Endodermal cell (in vitro differentiated cells): Measurements from ENCODE around the gene TOP2B. TPM values are rescaled to one million over a fixed set of nuclear protein-coding genes. Genes with fewer than 3 reads are reported as not detected.

Experiments
- DNase-seq: peaks from one replicate; pipeline ENCODE4 v3.0.0-alpha.2; 2017
- H3K27ac ChIP-seq: 2 replicates; pipeline ENCODE4 v1.5.1; 2013; ENCODE audit warnings: mild to moderate bottlenecking, low read depth, low read length, moderate library complexity
- H3K27me3 ChIP-seq: 2 replicates; pipeline ENCODE4 v1.6.1; 2013; ENCODE audit warnings: mild to moderate bottlenecking, low read length, moderate library complexity; ENCODE audit not compliant: insufficient read depth, control insufficient read depth, poor library complexity, severe bottlenecking
- H3K36me3 ChIP-seq: 2 replicates; pipeline ENCODE4 v1.7.0; 2013; ENCODE audit warnings: mild to moderate bottlenecking, low read length, moderate library complexity; ENCODE audit not compliant: control insufficient read depth, insufficient read depth
- H3K4me1 ChIP-seq: one replicate; pipeline ENCODE4 v1.7.0; 2013; ENCODE audit warnings: low read length; ENCODE audit not compliant: control insufficient read depth, insufficient read depth
- H3K4me3 ChIP-seq: 2 replicates; pipeline ENCODE4 v1.5.1; 2013; ENCODE audit warnings: mild to moderate bottlenecking, low read length, moderate library complexity
- H3K9ac ChIP-seq: 2 replicates; pipeline ENCODE4 v1.6.1; 2013; ENCODE audit warnings: mild to moderate bottlenecking, low read length, moderate library complexity; ENCODE audit not compliant: poor library complexity, severe bottlenecking; ENCODE audit errors: extremely low read depth
- H3K9me3 ChIP-seq: 2 replicates; pipeline ENCODE4 v1.6.1; 2013; ENCODE audit warnings: mild to moderate bottlenecking, low read length, moderate library complexity; ENCODE audit not compliant: control insufficient read depth
- H3K27ac Mint-ChIP-seq: 2 replicates; pipeline ENCODE4 v1.8.0; 2020; ENCODE audit warnings: mixed read lengths
- H3K27me3 Mint-ChIP-seq: 2 replicates; pipeline ENCODE4 v1.8.0; 2021; ENCODE audit warnings: mild to moderate bottlenecking, mixed read lengths; ENCODE audit not compliant: insufficient read depth
- H3K36me3 Mint-ChIP-seq: 2 replicates; pipeline ENCODE4 v1.8.0; 2020; ENCODE audit warnings: low read depth, mixed read lengths
- H3K4me1 Mint-ChIP-seq: 2 replicates; pipeline ENCODE4 v1.8.0; 2020; ENCODE audit warnings: mixed read lengths
- H3K4me3 Mint-ChIP-seq: 2 replicates; pipeline ENCODE4 v1.8.0; 2020; ENCODE audit warnings: mild to moderate bottlenecking, moderate library complexity, mixed read lengths
- H3K9me3 Mint-ChIP-seq: 2 replicates; pipeline ENCODE4 v1.8.0; 2020; ENCODE audit warnings: mild to moderate bottlenecking, mixed read lengths
- WGBS, 2 experiments: methylation state at CpG; one replicate each; pipeline versions ENCODE4 v1.1.5 to v1.1.7; 2013; ENCODE audit warnings: missing lambda C conversion rate in 2 of 2, mixed read lengths in 1 of 2; ENCODE audit not compliant: insufficient coverage in 1 of 2, insufficient read length in 1 of 2; 5-methylcytosine and 5-hydroxymethylcytosine counted together
- total RNA-seq, 2 donors: library from RNA; stranded (reverse); fragmentation: NEBNext Ultra II Directional in 1 of 2; extraction: Animal tissue kit (Norgen Biotek cat#: 25700) in 1 of 2; gene quantifications; 2 replicates in 1 of 2; 3 replicates in 1 of 2; pipeline ENCODE4 v1.2.1, GENCODE V29; 2021
- TF ChIP-seq, protein P1 (sequence below): fragments of 200-600 bp; sonication (generic); conservative IDR thresholded peaks from 2 replicates; pipeline ENCODE4 v1.5.0; 2021; ENCODE audit warnings: antibody characterized with exemption, mild to moderate bottlenecking

Gene TOP2B
- total RNA-seq, 2 donors from 2014 or later = 182 to 209 TPM

DNA sequence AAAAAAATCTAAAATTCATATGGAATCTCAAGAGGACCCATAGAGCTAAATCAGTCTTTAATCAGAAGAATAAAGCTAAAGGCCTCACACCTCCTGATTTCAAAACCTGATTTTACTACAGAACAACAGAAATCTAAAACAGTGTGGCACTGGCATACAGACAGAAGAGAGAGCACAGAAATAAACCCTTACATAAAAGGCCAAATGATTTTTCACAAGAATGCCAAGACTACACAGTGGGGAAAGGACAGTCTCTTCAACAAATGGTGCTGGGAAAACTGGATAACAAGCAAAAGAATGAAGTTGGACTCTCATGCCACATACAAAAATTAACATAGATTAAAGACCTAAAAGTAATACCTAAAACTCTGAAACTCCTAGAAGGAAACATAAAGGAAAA is 10.1 kb downstream of the TOP2B start:
- no peak overlapping the region for H3K27ac Mint-ChIP-seq
- H3K4me1 Mint-ChIP-seq = peaks cover 40% of the 10 kb centered on the region
- DNase-seq = no peak
- H3K4me1 ChIP-seq = peaks cover 3% of the 10 kb centered on the region
- H3K27me3 ChIP-seq = no peaks in the 10 kb centered on the region
- peaks cover 22% of the 10 kb centered on the region for H3K36me3 Mint-ChIP-seq
- H3K4me3 Mint-ChIP-seq = no peak overlapping the region
- H3K36me3 ChIP-seq = peaks cover 10% of the 10 kb centered on the region
- no peak overlapping the region for H3K9ac ChIP-seq
- TF ChIP-seq, protein P1, sequence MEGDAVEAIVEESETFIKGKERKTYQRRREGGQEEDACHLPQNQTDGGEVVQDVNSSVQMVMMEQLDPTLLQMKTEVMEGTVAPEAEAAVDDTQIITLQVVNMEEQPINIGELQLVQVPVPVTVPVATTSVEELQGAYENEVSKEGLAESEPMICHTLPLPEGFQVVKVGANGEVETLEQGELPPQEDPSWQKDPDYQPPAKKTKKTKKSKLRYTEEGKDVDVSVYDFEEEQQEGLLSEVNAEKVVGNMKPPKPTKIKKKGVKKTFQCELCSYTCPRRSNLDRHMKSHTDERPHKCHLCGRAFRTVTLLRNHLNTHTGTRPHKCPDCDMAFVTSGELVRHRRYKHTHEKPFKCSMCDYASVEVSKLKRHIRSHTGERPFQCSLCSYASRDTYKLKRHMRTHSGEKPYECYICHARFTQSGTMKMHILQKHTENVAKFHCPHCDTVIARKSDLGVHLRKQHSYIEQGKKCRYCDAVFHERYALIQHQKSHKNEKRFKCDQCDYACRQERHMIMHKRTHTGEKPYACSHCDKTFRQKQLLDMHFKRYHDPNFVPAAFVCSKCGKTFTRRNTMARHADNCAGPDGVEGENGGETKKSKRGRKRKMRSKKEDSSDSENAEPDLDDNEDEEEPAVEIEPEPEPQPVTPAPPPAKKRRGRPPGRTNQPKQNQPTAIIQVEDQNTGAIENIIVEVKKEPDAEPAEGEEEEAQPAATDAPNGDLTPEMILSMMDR = no peak
- H3K4me3 ChIP-seq = no peak overlapping the region
- H3K9me3 ChIP-seq = peaks cover 18% of the 10 kb centered on the region
- peaks cover 8% of the 10 kb centered on the region for H3K9me3 Mint-ChIP-seq
- H3K27me3 Mint-ChIP-seq = no peaks in the 10 kb centered on the region
- no peak overlapping the region for H3K27ac ChIP-seq

DNA sequence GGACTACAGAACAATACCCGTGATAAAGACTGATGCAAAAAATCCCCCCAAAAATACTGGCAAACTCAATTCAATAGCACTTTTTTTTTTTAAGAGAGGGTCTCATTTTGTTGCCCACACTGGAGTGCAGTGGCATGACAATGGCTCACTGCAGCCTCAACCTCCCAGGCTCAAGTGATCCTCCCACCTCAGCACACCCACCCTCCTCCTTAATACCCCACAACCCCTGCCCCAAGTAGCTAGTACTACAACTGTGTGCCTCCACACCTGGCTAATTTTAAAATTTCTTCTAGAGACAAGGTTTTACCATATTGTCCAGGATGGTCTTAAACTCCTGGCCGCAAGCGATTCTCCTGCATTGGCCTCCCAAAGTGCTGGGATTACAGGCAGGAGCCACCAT is 11.4 kb downstream of the TOP2B start:
- Histone ChIP-seq H3K27me3 (no peaks in the 10 kb centered on the region), H3K27ac (no peak overlapping the region), H3K9ac (no peak overlapping the region), H3K4me3 (no peak overlapping the region), H3K4me1 (no peaks in the 10 kb centered on the region), H3K36me3 (peaks cover 14% of the 10 kb centered on the region), H3K9me3 (peaks cover 26% of the 10 kb centered on the region)
- Mint-ChIP-seq H3K9me3 (peaks cover 16% of the 10 kb centered on the region), H3K4me3 (no peak overlapping the region), H3K27me3 (no peaks in the 10 kb centered on the region), H3K27ac (no peak overlapping the region), H3K36me3 (peaks cover 31% of the 10 kb centered on the region), H3K4me1 (peaks cover 38% of the 10 kb centered on the region)
- 80 to 96% methylated on average over 1 to 3 of the region's 3 CpGs for WGBS, 2 experiments
- no peak for DNase-seq
- TF ChIP-seq, protein P1 = no peak

DNA sequence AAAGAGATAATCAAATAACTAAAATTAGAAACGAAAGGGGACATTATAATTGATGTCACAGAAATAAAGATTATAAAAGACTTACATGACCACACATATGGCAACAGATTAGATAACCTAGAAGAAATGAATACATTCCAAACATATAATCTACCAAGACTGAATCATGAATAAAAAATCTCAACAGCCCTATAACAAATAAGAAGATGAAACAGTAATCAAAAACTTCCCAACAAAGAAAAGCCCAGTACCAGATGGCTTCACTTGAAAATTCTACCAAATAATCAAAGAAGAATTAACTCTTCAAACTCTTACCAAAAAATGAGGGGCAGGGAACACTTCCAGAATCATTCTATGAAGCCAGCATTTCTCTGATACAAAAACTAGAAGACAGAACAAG is 11.8 kb downstream of the TOP2B start:
- Histone ChIP-seq H3K9ac (no peak overlapping the region), H3K4me3 (no peak overlapping the region), H3K27ac (no peak overlapping the region), H3K9me3 (peaks cover 26% of the 10 kb centered on the region), H3K4me1 (no peaks in the 10 kb centered on the region), H3K36me3 (peaks cover 14% of the 10 kb centered on the region), H3K27me3 (no peaks in the 10 kb centered on the region)
- DNase-seq = no peak
- TF ChIP-seq, protein P1 = no peak
- no peak overlapping the region for H3K27ac Mint-ChIP-seq
- no peaks in the 10 kb centered on the region for H3K27me3 Mint-ChIP-seq
- peaks cover 41% of the 10 kb centered on the region for H3K4me1 Mint-ChIP-seq
- WGBS, 2 experiments = 100% methylated on average over 1 of the region's 1 CpG; no CpG with 5 or more reads in 1 of the 2 experiments
- peaks cover 16% of the 10 kb centered on the region for H3K9me3 Mint-ChIP-seq
- no peak overlapping the region for H3K4me3 Mint-ChIP-seq
- peaks cover 31% of the 10 kb centered on the region for H3K36me3 Mint-ChIP-seq
